Activated T-cell treated with anti-CD3 and anti-CD28 coated beads, Interleukin-2, amount 50 U/mL, for 1 hour (primary cell): ENCODE data around the gene IRF7.
"Not testable (repeated sequence)": the region's sequence is repeated elsewhere in the genome, so short reads cannot be mapped to it uniquely, and the experiment has no call there.

Source experiments
- DNase-seq: peaks from one replicate; pipeline ENCODE4 v3.0.0-alpha.2; 2020

IRF7 gene

GRCh38 chr11:615504-616319 lies at the start of gene IRF7:
Gene IRF7 (minus strand): TSS chr11:615950. CDS start chr11:615364, 586 bp downstream.
- DNase-seq = peak; percentile 86

DNA sequence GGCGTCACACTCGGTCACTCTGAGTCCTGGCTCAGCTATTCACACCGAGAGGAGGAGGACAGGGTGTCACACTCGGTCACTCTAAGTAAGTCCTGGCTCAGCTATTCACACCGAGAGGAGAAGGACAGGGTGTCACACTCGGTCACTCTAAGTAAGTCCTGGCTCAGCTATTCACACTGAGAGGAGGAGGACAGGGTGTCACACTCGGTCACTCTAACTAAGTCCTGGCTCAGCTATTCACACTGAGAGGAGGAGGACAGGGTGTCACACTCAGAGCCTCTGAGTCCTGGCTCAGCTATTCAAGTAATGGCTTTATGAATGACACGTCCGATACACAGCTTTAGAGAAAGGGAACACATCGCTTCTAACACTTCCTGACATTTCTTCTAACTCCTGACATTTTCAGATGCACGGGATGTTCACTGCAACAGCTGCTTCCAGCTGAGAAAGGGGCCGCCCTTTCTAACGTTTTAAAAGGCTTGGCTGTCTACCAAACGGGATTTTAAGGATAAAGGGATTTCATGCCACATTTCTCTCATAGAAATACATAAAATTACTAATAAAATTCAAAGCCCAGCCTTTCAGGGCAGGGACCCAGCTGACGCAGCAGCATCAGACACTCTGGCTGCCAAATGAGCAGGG lies 49.4 kb upstream of the IRF7 start:
- DNase-seq = no peak

- peak; percentile 51 for DNase-seq
Observed at GRCh38 chr11:662689-663274, 47.0 kb upstream of the IRF7 start.

- no peak for DNase-seq
Observed at GRCh38 chr11:660681-661444, 45.1 kb upstream of the IRF7 start.

GRCh38 chr11:660281-660680 lies 44.5 kb upstream of the IRF7 start:
- no peak for DNase-seq

GRCh38 chr11:659532-660085 lies 43.9 kb upstream of the IRF7 start:
- DNase-seq = no peak

GRCh38 chr11:657691-658126 lies 42.0 kb upstream of the IRF7 start:
- no peak for DNase-seq

DNA sequence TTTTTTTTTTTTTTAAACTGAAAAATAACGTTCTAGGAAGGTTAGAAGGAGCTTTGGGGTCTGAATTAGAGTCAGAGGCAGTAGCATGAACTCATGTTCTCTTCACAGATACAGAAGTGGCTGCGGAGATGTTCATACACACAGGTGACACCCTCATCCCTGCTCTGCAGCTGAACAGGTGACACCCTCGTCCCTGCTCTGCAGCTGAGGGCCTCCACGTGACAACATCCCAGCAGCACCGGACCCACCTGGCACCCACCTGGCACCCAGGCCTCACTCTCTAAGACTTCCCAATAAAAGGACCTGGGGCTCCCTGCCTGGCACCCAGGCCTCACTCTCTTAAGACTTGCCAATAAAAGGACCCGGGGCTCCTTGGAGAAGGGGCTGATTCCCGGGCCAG lies 41.1 kb upstream of the IRF7 start:
- DNase-seq = no peak

DNA sequence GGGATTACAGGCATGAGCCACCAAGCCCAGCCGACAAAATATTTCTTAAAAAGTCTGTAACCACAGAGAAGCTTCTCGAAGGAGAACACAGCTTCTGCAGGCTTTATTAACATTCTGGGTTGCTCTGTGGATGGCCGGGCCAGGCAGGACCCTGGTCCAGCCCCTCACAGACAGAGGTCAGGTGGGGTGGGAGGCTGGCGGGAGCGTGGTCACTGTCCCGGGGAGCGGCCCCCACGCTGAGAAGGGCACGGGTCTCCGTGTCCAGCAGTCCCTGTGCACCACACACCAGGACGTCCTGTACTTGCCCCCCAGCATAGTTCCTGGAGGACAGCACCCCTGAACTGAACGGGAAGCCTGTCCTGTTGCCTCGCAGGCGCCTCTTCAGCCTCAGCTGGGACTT lies 40.7 kb upstream of the IRF7 start:
- no peak for DNase-seq

GRCh38 chr11:655036-655726 lies 39.4 kb upstream of the IRF7 start:
- no peak for DNase-seq

- not testable (repeated sequence) for DNase-seq
Observed at GRCh38 chr11:654444-654843, 38.7 kb upstream of the IRF7 start.

- DNase-seq = no peak
Observed at GRCh38 chr11:653837-654236, 38.1 kb upstream of the IRF7 start.

- not testable (repeated sequence) for DNase-seq
Observed at GRCh38 chr11:653136-653535, 37.4 kb upstream of the IRF7 start.

- no peak for DNase-seq
Observed at GRCh38 chr11:650482-650881, 34.7 kb upstream of the IRF7 start.

GRCh38 chr11:647672-648158 lies 32.0 kb upstream of the IRF7 start:
- not testable (repeated sequence) for DNase-seq

GRCh38 chr11:646214-646613 lies 30.5 kb upstream of the IRF7 start:
- DNase-seq = no peak

DNA sequence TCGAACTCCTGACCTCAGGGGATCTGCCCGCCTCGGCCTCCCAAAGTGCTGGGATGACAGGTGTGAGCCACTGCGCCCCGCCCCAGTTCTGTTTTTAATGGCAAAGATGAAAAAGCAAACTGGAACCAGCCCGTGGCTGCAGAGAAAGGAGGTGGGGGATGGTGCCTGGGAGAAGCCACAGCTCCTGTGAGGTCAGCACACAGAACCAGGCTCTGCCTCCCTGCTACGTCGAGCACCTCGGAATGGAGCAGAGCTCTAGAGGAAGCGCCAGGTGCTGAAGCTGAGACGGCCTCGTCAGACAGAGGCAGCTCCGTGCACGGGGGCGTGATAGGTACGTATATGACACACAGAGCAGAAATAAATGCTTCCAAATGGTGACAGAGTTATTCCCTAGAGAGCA lies 29.8 kb upstream of the IRF7 start:
- no peak for DNase-seq

DNA sequence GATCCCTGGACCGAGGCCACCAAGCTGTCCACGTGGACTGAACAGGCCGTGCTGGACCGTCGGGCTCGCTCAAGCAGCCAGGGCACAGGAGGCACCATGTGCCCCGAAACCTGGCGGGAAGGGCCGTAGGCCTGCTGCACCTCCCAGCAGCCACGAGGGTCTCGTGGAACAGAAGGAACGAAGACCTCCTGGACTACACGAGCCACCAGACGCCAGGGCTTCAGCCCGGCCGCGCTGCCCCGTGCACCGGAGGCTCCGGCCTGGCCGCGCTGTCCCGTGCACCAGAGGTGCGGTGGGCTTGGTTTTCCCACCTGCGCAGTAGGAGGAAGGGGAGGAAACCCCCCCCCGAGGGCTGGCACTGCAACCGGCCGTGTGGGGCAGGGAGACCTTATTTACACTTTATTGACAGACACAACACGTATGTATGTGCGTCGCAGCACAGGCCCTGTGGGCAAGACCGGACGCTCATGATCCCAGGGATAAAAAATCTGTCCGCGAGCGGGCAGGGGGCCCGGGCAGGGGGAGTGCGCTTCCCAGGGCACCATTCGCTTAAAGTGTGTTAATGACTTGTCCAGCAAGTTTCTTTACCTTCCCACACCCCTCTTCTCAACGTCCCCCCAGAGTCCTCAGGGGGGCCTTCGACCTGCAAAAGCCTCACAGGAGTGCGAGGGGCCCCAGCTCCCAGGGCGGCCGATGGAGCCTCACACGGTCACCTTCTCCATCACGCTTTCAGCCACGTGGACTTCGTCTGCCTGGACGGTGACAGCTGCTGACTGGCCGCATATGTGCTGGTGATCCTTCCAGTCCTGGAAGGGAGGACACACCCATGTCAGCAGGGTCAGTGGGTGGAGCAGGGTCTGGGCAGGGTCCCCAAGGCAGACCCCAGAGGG lies 28.3 kb upstream of the IRF7 start:
- DNase-seq = no peak

DNA sequence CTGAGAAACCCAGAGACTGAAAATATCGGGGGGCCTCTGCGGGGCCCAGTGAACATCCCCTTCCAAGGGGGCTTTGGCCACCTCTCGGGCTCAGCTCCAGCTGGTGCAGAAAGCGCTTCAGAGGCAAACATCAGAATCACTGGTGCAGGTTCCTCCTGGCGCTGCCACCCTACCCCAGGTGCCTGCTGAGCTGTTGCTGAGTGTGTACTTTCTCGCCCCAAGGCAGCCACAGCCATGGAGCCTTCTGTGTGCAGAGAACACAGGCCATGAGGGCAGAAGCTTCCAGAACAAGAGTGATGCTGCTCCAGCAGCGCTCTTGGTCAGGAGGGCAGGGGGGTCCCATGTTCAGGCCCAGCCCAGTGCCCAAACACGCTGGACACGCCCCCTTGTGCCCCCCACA lies 27.6 kb upstream of the IRF7 start:
- no peak for DNase-seq

DNA sequence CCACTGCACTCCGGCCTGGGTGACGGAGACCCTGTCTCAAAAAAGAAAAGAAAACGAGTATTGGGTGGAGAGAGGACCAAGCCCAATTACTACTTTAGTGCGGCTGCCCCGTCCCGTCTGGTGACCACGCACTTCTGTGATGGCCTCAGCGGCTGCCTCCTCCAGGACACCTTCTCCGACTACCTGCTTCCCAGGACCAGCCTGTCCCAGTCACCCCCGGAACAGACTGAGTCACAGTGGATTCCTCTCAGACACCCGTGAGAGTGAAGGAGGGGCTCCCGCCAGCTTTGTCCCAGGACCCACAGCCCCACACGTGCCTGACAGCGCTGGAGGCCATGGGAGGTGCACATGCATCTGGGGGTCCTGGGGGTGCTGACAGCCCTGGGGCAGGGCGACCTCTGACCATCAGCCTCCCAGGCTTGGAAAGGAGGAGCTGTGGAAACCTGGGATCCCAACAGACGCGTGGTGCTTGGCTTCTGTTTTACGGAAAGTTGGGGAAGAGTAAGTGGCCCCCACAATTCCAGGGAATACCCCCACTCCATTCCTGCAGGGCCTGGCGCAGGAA lies 26.1 kb upstream of the IRF7 start:
- no peak for DNase-seq
